ENCODE measurements around the gene SPHK1.

SPHK1 gene

GRCh38 chr17:76384987-76385891 is 830 bp downstream of the SPHK1 start:
- no peak for DNase-seq (ENCODE audit: low read depth in 2 of 2)

DNA sequence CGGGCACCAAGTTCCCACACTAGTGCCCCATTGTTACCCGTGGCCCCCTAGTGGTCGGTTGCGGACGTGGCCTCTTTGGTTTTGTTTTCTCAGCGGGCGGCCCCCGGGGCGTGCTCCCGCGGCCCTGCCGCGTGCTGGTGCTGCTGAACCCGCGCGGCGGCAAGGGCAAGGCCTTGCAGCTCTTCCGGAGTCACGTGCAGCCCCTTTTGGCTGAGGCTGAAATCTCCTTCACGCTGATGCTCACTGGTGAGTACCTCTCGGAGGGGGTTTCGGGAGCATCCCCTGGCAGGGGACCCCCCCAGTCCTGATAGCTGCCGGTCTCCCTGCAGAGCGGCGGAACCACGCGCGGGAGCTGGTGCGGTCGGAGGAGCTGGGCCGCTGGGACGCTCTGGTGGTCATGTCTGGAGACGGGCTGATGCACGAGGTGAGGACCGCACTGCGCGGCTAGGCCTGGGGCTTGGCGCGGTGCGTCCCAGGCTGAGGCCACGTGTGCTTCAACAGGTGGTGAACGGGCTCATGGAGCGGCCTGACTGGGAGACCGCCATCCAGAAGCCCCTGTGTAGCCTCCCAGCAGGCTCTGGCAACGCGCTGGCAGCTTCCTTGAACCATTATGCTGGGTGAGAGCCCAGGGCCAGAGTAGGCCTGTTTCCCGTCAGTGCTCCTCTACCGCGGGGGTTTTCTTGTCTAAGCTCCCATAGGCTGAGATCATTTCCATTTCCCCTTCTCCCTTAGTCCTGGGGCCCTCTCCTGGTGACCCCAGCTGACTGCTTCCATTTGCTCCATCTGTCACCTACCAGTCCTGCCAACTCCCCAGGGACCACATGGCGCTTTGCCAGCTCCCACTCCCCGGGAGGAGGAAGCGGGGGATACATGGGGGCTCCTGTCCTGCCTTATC is 1.7 kb downstream of the SPHK1 start:
- DNase-seq (ENCODE audit: low read depth in 2 of 2), result no peak

DNA sequence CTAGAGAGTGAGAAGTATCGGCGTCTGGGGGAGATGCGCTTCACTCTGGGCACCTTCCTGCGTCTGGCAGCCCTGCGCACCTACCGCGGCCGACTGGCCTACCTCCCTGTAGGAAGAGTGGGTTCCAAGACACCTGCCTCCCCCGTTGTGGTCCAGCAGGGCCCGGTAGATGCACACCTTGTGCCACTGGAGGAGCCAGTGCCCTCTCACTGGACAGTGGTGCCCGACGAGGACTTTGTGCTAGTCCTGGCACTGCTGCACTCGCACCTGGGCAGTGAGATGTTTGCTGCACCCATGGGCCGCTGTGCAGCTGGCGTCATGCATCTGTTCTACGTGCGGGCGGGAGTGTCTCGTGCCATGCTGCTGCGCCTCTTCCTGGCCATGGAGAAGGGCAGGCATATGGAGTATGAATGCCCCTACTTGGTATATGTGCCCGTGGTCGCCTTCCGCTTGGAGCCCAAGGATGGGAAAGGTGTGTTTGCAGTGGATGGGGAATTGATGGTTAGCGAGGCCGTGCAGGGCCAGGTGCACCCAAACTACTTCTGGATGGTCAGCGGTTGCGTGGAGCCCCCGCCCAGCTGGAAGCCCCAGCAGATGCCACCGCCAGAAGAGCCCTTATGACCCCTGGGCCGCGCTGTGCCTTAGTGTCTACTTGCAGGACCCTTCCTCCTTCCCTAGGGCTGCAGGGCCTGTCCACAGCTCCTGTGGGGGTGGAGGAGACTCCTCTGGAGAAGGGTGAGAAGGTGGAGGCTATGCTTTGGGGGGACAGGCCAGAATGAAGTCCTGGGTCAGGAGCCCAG is 2.8 kb downstream of the SPHK1 start:
- DNase-seq (ENCODE audit: low read depth in 2 of 2), result no peak

DNA sequence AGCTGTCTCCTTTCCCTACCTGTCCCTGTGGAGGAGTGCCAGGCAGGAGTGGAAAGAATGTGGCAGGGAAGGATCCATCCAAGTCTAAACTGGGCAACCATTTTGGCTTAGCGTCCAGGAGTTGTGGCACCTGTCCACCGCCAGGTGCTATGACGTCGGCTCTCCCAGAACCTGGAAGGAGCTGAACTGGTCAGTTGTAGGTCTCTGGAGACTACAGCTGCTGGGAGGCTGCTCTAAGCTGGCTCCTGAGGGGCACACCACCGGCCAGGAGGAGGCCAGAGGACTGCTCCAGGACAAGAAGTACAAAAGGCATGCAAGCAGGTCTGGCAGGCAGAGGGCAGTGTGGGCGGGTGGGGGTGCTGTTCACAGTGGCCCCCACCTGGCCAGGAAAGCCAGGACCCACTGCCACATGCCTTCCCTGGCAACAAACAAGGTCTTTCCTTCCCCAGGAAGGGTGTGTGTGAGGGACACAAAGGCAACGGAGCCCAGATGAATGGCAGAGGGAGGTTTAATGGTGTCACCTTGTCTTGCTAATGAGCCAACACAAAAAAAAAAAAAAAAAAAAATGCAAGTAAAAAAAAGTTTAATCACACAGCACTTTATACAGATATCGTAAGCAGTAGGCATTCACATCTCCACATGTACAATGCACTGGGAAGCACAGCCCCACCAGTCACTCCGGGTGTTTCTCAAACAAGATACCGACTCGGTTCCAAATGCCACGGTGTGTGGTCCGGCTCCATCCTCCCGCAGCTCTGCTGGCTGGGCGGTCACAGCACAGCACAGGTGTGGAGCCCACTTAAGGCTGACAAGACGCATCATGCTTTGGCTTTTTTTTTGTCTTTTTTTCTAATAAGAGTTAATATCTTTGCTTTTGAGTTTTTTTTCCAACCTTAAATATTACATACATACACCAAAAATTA is 4.8 kb downstream of the SPHK1 start:
- DNase-seq (ENCODE audit: low read depth in 2 of 2), result no peak

- DNase-seq (ENCODE audit: low read depth in 2 of 2), result no peak
Measured at GRCh38 chr17:76390003-76390421, 5.6 kb downstream of the SPHK1 start.

DNA sequence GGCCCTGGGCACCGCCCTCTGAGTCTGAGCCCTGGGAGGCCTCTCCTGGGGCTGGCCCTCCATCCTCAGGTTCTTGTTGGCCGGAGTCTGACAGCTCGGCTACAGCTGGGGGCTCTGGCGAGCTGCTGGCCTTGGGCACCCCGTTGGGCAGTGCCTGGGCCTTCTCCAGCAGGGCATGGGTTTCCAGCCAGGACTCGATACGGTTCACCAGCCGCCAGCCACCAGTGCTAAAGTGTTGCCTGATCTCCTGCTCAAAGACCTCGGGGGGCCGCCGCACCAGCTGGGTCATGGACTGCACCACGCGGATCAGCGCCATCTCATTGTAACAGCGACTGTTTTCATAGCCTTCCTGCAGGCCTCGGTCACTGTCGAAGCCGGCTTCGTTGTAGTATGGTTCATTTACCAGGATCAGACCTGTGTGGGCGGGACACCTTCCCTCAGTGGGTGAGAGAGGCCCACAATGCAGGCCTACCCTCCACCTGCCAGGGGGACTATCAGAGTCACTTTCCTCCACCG is 6.8 kb downstream of the SPHK1 start:
- DNase-seq (ENCODE audit: low read depth in 2 of 2), result no peak

DNA sequence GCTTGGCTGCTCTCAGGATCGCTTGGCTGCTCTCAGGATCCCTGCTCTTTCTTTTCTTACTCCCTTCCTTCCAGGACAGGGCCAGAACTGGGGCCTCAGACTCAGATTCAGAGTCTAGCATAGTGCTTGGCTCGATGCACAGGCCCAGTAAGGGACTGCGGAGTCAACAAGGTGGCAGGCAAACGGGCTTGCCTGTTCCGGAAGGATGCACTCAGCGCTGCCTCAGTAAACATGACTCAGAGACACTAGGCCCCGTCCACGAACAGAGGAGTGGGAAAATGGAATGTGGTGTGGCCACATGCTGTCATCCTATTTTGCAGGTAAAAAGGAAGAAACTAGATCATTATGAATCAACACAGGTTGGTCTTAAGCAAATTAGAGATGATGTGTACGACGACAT is 9.8 kb downstream of the SPHK1 start:
- DNase-seq (ENCODE audit: low read depth in 2 of 2), result no peak

GRCh38 chr17:76395980-76396379 is 11.6 kb downstream of the SPHK1 start:
- DNase-seq (ENCODE audit: low read depth in 2 of 2), result no peak

- DNase-seq (ENCODE audit: low read depth in 2 of 2), result no peak
Measured at GRCh38 chr17:76397184-76397583, 12.8 kb downstream of the SPHK1 start.

GRCh38 chr17:76397687-76398522 is 13.5 kb downstream of the SPHK1 start:
- DNase-seq (ENCODE audit: low read depth in 2 of 2), result no peak

GRCh38 chr17:76398523-76399174 is 14.2 kb downstream of the SPHK1 start:
- DNase-seq (ENCODE audit: low read depth in 2 of 2), result no peak

DNA sequence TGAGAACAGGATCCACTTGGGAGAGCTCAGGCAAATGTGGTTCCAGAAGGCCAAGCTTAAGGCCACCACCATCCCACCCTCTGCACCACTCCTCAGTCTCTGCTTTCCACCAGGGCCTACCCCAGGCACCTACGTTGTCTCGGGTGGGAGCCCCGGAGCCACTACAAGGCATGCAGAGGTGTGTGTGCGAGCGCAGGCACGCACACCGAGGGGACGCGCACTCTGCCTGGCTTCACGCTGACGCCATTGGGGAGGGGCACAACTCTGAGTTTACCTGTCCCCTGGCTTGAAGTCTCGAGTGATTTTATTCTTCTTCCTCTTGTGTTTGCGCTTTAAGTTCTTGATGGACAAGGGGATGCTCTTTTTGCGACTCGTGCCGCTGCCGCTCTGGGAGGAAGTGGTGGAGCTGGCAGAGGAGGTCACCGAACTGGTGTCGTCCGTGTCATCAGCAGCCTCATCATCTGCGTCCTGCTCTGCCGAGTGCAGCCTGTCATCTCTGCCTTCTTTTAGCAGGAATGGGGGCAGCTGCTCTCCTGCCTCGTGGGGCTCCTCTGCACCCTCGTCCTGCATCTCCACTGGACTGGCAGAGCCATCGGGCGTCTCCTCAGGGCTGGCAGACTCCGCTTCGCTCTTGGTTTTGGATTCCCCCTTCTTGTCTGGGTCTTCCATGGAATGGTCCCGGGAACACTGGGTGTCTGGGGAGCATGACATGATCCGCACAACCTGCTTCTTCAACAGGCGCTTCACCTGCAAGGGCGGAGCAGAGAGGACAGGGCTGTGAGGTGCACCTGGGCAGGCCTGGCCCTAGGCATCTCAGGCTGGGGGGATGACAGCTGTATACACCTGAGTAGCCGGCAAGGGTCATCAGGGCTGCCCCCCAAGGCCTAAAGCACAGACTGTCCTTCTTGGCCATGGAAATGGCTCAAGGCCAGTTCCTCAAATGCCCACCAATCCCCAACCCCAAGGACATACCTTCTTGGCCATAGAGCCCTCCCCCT is 15.1 kb downstream of the SPHK1 start:
- no peak for DNase-seq (ENCODE audit: low read depth in 2 of 2)

GRCh38 chr17:76402711-76403110 is 18.3 kb downstream of the SPHK1 start:
- DNase-seq (ENCODE audit: low read depth in 2 of 2), result no peak

DNA sequence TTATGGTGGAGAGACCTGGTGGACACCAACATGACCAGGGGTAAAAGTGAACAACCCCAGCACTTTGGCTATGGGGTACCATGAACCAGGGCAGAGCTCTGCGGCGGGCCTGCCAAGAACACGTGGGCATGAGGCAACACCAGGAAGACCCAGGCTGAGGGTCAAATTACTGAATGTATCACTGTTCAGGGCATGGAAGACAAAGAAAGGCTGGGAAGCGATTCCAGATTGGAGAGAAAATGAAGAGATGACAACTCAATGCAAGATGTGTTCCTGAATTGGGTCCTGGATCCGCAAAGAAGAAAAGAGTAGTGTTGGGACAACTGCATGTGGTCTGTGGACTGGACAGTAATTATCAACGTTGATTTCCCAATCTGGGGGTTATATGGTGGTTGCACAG is 19.8 kb downstream of the SPHK1 start:
- no peak for DNase-seq (ENCODE audit: low read depth in 2 of 2)

DNA sequence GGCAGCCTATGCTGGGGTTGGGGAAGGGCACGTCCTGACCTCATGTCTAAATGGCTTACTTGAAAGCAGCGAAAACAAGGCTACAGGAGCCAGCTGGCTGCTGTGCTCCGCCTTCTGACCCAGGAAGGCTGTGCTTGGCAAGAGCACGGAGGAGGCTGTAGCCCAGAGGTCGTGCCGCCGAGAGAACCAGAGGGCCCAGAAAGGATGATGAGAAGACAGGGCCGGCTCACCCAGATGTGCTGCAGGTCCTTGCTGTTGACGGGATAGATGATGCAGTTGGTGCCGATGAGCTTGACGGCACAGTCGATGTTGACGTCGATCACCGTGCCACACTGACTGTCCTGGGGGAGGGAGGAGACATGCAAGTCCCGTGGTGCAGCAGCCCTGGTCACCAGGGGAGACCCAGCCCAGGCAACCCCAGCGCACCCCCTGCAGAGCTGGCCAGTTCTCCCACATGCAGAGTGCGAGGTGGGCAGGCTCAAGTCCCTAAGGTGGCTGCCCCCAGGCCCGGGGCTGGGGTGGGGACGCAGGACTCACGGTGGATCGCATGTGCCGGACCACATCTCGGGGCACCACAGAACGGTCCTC is 20.7 kb downstream of the SPHK1 start:
- no peak for DNase-seq (ENCODE audit: low read depth in 2 of 2)

DNA sequence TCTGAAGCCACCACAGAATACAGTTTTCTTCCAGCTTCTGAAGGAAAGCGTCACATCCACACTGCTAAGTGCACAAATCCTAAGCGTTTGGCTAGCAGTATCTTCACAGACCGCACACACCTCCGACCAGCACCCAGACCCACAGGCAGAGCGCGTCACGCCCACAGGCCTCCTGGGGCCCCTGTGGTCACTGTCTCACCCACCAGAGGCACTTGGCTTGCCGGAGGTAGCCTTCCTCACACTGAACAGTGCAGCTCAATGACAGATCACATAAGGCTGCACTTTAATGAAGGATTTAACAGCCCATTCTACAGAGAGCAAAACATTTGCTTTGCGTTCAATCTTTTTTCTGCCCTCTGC is 21.2 kb downstream of the SPHK1 start:
- no peak for DNase-seq (ENCODE audit: low read depth in 2 of 2)

GRCh38 chr17:76405967-76406647 is 21.7 kb downstream of the SPHK1 start:
- DNase-seq (ENCODE audit: low read depth in 2 of 2), result no peak

All from fibroblast of skin of left quadriceps (primary cell).